IPS DF 4.7 (cell line): ENCODE measurements around the gene PRMT9.
A peak's percentile ranks its signal among the peaks of the same experiment; 100 is the strongest.

Experiments used
- DNase-seq: peaks from one replicate; pipeline ENCODE4 v3.0.0-alpha.2; 2013; ENCODE audit warnings: low spot score; ENCODE audit errors: extremely low read depth

PRMT9 gene

DNA sequence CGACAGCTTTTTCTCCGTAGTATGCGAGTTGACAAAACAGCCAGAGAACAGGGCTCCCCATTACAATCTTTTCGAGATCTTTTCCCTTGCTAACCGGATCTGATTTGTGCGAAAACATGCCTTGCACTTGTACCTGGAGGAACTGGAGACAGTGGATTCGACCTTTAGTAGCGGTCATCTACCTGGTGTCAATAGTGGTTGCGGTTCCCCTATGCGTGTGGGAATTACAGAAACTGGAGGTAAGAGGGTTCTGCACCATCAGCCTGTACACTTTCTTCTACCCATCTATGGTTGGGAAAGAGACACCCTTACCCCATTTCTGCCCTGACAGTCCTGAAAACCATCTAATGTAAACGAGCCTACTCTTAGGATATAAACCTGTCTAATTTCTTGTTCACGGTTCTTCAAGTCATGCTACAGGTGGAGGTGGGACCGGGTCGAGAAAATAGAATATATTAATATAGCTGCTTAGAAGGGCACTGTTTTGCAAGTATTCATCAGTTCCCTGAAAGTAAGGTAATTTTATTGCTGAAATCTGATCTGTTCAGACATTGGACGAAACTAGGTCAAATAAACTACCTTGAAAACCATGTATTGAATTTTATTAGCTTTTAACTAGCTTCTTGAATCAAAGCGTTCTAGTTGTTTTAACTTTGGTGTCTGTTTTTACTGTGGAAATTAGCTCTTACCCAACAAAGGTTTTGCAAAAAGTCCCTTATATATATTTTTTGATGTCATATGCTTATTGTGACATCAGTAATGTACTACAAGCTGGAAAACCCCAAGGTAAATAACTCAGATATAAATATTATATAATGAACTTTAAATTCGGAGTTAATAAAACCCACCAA lies 65.9 kb downstream of the PRMT9 start:
- DNase-seq = no peak

DNA sequence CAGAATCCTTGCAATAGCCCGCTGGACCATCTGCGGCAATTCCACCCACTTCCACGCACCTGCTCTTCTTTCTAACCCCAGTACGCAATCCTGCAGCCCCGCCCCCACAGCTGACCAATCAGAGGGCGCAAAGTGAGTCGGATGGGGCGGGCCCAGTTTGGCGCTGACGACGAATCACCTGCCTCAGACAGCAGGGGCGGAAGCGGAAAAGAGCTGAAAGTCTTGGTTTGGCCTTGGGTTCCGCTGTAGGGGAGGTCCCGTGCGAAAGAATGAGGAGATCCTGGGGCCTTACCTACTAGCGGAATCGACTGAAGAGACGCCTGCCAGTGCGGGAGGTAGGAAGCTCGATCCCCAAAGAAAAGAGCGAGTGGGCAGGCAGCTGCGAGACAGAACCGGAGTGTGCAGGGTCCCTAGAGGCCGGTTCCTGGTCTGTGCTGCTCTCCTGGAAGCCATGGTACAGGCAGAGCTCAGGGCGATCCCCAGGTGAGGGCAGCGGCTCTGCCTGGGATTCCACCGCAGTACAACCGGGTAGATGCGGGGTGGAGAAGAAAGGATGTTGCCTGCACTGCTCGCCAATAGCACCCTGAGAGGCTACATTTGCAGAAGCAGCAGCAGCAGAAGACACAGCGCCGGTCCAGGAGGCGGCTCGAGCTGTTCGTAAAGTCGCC lies 66.7 kb downstream of the PRMT9 start, which contains the start of gene TMEM184C:
TMEM184C (plus strand) TSS at position 225 of the 668 bp plus-strand sequence. CDS start 560 bp downstream, outside the sequence.
- peak; percentile 76 for DNase-seq

DNA sequence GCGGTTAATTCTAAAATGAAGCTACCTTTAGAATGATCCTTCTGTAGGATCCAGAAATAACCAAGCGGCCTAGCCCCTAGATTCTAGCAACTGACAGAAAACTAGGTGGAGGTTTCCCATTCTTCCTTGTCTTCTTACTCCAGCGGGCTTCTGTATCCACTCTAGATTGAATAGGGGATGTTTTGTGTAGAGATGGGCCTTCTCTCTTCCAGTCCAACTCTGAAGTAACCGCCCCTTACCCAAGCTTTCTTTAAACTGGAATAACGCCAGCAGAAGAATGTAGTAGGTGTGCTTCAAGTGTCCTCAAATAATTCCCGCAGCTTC lies 67.2 kb downstream of the PRMT9 start:
- DNase-seq = no peak

GRCh38 chr4:147610686-147611085 lies 73.3 kb downstream of the PRMT9 start:
- DNase-seq = no peak

GRCh38 chr4:147607471-147607870 lies 76.5 kb downstream of the PRMT9 start:
- no peak for DNase-seq

GRCh38 chr4:147605499-147605898 lies 78.5 kb downstream of the PRMT9 start:
- DNase-seq = no peak

GRCh38 chr4:147599769-147600168 lies 84.2 kb downstream of the PRMT9 start:
- no peak for DNase-seq

DNA sequence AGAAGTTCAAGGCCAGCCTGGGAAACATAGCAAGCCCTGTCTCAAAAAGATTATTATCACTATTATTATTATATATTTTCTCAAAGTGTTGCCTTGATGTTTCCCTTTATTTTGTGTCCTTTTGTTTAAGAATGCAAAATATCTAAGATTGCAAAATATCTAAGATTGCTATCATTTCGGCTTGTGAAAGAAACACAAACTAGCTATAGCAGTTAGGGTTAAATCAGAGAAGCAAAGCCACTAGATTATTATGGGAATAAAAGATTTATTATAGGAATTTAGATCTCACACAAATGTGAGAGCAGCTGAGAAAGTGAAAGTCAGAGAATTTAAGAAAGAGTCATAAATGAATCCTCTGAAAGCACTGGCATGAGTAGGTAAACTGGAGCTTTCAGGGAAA lies 84.8 kb downstream of the PRMT9 start:
- no peak for DNase-seq

DNA sequence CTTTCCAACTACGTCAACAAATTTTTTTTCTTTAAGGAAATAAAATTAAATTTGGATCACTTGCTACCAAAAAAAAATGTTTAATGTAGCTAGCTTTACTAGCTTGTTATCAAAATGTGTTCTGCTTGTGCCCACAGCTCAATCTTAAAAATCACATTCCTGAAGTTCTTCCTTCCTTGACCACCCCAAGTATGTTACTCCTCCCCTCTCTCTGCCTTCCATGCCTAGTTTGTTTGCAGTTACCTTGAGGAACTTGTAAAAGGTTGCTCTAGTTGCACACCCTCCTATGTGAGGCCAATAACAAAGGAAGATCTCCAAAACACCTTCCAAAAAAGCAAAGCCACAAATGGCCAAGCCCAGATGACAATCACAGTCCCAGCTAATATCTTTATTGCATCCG lies 86.4 kb downstream of the PRMT9 start:
- no peak for DNase-seq

- DNase-seq = no peak
Observed at GRCh38 chr4:147596981-147597380, 87.0 kb downstream of the PRMT9 start.

- DNase-seq = no peak
Observed at GRCh38 chr4:147596377-147596776, 87.6 kb downstream of the PRMT9 start.

GRCh38 chr4:147594578-147594977 lies 89.4 kb downstream of the PRMT9 start:
- DNase-seq = no peak

DNA sequence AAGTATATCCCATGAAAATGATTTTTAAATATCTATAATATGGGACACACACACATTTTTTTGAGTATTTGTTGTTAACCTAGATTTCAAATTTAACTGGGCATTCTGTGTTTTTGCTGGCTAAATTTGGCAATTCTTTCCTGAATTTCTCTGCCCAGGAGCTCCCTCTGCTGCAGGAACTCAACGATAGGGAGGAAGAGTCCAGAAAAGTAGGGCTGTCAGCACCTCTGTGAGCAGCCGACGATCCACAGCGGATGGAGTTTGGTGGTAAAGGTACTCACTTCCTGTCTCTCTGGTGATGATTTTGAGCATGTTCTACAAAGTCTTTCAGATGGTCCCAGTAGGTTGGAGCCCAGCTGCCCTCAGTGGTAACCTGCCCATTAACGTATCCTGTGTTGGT lies 89.9 kb downstream of the PRMT9 start:
- no peak for DNase-seq

- DNase-seq = no peak
Observed at GRCh38 chr4:147591106-147591505, 92.9 kb downstream of the PRMT9 start.

GRCh38 chr4:147590249-147590920 lies 93.6 kb downstream of the PRMT9 start:
- DNase-seq = peak; percentile 44

- no peak for DNase-seq
Observed at GRCh38 chr4:147589586-147589985, 94.4 kb downstream of the PRMT9 start.
